ENCODE results near the gene CALN1.

CALN1 gene

GRCh38 chr7:72170475-72170874 is 241.7 kb downstream of the CALN1 start:
- DNase-seq, result no peak

GRCh38 chr7:72163271-72163670 is 248.9 kb downstream of the CALN1 start:
- DNase-seq, result no peak

DNA sequence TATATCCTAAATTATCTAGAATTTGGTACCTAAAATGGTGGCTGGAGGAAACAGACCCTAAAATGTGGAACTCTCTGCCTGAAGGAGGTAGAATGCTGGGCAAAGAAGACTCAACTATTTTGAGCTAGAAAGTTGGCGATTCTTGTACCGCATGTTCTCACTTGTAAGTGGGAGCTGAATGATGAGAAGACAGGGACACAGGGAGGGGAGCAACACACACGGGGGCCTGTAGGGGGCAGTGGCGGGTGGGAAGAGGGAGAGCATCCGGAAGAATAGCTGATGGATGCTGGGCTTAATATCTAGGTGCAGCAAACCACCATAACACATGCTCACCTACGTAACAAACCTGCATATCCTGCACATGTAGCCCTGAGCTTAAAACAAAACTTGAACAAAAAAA is 250.6 kb downstream of the CALN1 start:
- no peak for DNase-seq

- no peak for DNase-seq
These were observed 252.2 kb downstream of the CALN1 start for GRCh38 chr7:72159911-72160310.

DNA sequence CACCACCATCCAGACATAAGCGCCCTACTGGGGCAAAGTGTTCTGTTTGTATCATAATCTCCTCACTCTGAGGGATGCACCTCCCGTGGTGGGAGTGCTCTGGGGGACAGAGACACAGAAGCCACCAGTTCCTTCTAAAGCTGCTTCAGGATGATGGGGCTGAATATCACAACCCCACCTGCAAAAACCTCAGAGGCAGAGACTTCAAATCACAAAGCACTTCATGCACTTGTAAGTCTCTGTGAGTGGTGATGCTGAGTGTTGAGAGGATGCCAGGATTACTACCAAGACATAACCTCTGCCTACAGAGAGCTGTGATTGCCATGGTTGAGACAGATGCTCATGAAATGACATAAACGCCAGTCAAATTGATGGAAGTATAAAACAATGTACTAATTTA is 255.5 kb downstream of the CALN1 start:
- no peak for DNase-seq

DNA sequence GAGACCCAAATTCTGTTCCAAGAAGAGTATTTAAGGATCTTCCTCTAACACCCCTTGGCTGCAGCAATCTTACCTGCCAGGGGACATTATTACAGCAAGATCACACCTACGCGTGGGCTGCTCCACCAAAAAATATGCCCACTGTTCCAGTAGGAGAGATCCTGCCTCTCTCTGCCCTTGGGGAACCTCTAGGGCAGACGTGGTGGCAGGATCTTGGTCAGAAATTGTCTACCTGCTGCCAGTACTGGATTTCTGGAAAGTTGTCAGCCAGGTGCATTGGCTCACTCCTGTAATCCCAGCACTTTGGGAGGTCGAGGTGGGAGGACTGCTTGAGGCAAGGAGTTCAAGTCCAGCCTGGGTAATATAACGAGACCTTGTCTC is 259.0 kb downstream of the CALN1 start:
- DNase-seq, result no peak

DNA sequence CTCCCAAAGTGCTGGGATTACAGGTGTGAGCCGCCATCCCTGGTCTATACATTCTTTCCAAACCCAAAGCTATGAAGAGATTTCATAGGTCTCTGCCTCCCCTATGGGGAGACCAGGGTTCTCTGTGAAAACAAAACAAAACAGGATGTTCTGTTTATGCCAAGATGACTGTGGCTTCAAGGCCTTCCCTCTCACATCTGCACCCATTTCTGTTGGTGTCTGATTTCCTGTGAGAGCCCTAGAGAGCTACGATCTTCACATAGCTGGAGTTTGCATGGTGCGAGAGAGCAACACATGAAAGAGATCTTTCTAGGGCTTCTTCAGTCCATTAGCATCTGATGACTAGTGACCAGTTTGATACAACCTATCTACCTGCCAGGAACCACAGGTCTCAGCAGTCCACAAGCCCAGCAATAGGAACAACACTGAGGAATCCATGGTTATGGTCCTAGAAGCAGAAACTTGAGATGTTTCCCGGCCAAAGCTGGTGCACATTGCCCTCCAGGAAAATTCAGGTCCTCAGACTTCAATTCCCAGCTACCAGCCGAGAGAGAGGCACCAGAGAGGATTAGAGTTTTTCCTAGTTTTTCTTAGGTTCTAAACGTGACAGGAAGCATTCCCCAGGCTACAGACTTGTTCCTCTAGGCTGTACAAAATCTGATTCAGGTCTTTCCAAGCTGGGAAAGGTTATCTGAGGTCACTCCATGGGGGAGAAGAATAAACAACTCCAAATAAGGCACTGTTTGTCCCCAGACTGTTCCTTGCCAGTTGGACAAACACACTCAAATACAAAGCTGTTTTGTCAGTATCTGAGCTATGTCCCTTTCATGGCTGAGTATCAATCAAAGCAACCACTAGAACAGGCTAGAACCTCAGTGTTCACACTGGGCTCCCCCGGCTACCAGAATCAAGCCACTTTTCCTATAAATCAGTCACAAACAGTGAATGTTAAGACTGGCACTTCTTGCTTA is 259.7 kb downstream of the CALN1 start:
- no peak for DNase-seq

DNA sequence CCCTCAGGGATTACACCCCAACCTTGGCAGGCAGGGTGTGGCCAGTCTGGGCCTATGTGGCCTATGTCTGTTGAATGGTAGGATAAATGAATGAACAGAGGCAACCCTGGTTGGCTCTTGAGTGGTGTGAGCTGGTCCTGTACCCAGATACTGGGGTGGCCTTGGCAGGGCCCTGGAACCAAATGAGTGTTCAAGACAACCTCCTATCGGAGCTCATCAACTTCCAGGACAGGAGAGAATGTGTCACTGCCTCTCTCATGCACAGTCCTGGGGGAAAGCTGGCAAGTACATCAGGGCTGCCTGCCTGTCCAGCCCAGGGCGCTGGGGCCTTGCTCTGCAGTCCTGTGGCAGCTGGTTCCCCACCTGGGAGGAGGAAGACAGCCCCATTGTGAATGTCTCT is 271.6 kb downstream of the CALN1 start:
- no peak for DNase-seq

GRCh38 chr7:72127136-72127535 is 285.0 kb downstream of the CALN1 start:
- DNase-seq, result no peak

GRCh38 chr7:72123913-72124312 is 288.2 kb downstream of the CALN1 start:
- no peak for DNase-seq

DNA sequence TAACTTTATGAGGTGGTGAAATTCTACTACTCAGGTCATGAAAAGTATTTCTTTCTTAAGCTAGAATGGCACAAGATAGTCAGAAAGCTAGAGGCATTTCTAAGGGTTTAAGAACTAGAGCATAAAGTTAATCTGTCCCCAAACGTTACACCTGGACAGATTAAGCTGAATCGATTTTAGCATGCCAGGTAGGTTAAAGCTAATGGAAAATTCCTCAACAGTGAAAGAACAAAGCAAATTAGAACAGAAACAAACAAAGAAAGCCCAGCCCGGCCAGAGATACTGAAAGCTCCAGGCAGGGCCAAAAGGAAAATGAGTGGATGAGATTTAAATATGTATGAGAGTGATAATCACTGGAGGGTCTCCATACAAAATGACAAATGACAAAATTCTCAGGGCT is 293.8 kb downstream of the CALN1 start:
- DNase-seq, result no peak

DNA sequence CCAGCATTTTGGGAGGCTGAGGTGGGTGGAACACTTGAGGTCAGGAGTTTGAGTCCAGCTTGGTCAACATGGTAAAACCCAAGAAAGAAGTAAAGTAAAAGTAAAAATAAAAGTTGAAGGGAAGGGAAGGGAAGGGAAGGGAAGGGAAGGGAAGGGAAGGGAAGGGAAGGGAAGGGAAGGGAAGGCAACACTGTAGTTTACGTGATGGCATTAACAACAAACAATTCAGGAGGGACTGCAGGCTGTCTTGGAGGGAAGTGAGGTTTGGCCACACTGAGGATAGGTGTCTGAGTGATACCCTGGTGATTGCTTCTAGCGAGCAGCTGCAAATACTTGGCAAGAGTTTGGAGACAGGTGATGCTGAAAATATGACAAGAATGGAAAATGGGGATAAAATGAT is 298.0 kb downstream of the CALN1 start:
- no peak for DNase-seq

DNA sequence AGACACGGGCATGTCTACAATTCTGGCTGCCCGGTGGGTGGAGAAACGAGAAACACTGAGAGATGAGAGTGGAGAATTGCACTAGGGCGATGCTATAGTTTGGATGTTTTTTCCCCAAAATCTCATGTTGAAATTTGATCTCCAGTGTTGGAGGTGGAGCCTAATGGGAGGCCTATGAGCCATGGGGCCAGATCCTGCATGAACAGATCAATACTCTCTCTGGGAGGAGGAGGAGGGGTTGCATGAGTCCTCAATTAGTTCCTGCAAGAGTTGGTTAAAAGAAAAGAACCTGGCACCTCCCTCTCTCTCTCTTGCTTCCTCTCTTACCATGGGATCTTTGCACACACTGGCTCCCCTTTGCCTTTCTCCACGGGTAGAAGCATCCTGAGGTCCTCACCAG is 299.1 kb downstream of the CALN1 start:
- no peak for DNase-seq

DNA sequence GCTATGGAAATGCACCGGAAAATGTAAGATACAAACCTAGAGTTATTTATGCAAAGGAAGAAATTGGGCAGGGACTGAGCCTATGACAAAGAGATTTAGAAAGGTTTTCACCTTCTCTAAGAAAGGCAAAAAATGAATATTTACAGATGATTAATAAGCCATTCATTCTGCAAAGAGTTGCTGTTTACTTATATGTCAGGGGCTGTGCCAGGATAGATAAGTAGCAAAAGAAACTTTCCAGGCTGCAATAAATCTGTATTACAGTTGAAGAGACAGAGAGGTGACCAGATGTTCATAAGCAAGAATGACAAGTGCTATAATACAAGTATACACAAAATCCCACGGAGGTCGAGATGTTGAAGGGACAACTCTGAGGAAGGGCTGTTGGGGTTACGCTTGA is 299.6 kb downstream of the CALN1 start:
- DNase-seq, result no peak

DNA sequence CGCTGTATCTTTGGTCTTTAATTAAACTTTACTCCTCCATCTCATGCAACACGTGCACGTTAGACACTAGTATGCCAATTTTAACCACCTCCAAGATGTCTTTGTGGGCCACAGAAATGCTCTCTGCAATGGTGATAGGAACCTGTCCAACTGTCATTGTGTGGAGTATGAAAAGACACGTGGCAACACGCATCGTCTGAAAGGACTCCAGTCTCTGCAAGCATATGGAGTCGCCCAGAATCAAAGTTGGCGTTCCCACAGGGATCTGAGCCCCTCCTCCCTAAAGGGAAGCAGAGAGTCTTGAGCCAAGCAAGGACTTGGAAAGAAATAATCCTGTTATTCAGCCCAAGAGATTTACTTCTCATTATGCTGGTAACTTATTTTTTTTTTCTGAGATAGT is 301.1 kb downstream of the CALN1 start:
- DNase-seq, result no peak

- no peak for DNase-seq
These were observed 302.6 kb downstream of the CALN1 start for GRCh38 chr7:72109566-72109965.

- no peak for DNase-seq
These were observed 305.7 kb downstream of the CALN1 start for GRCh38 chr7:72106405-72106804.

DNA sequence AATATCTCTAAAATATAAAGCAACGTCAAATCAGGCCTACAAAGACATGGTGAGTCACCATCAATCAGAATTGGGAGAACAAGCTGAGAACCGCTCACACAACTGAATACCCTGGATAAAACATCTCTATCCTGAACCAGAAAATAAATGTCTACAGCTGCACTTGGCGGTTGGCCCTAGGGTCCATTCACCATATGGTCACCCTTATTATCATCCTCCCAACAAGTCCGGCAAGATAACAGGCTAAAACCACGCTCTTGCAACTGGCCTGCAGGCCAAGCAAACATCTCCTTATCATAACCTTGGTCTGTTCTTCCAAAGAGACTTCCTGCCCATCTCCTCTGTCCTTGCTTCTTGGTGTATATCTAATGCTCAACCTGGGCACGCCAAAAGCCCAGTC is 310.7 kb downstream of the CALN1 start:
- no peak for DNase-seq

DNA sequence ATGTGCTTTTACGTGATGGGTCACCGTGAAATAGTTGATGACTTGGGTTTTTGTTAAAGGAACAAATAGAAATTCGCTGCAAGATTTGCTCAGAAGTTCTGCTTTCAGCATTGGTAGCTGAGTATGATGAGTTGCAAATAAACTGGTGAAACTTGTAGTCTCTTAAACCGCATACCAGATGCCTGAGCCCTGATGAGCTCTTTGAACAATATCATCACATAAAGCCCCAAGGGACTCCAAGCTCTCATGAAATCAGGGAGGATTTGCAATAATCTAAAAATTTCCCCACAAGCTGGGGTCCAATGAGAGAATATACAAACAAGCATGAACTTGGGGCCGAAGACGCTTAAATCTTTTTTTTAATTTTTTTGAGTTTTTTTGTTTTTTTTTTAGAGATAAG is 312.4 kb downstream of the CALN1 start:
- DNase-seq, result no peak

- DNase-seq, result no peak
These were observed 313.1 kb downstream of the CALN1 start for GRCh38 chr7:72098807-72099580.

- DNase-seq, result no peak
These were observed 314.9 kb downstream of the CALN1 start for GRCh38 chr7:72097226-72097625.

GRCh38 chr7:72092769-72093168 is 319.4 kb downstream of the CALN1 start:
- DNase-seq, result no peak

DNA sequence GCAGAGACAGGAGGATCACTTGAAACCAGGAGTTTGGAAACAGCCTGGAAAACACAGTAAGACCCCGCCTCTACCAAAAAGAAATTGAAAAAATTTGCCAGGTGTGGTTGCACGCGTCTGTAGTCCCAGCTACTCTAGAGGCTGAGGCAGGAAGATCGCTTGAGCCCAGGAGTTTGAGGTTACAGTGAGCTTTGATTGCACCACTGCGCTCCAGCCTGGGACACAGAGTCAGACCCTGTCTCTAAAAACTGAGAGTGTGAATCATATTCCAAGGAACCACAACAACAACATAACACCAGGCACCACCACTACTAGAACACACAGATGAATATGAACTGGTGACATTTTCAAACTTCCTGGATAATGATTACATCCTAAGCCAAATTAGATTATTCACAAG is 324.2 kb downstream of the CALN1 start:
- no peak for DNase-seq

GRCh38 chr7:72080865-72081510 is 331.1 kb downstream of the CALN1 start:
- no peak for DNase-seq

Measured in GDM1 (cell line).